Right ventricle myocardium inferior (tissue), 1 donor: ENCODE results near the gene XPR1. TPM values are rescaled to one million over a fixed set of nuclear protein-coding genes. Genes with fewer than 3 reads are reported as not detected.
A peak's percentile ranks its signal among the peaks of the same experiment; 100 is the strongest.

Source experiments
- ATAC-seq: fragments of 200-7000 bp; cut with Tn5 transposase; one replicate; pipeline ENCODE4 v1.9.1; 2020; ENCODE audit warnings: mild to moderate bottlenecking, moderate library complexity
- DNase-seq: peaks from one replicate; pipeline ENCODE4 v3.0.0; 2021; ENCODE audit errors: missing footprints
- intact Hi-C: fragments of 100-400 bp; cut with DNase I; formaldehyde crosslinking; loops from one replicate; pipeline ENCODE4 v1.11.0; 2022
- total RNA-seq: library from RNA; stranded (reverse); fragmentation: NEBNext Ultra II Directional; extraction: Animal tissue kit (Norgen Biotek cat#: 25700); gene quantifications from one replicate; pipeline ENCODE4 v1.2.1, GENCODE V29; 2021
- donor health status: DM: no; HTN: yes; CAD: no; lungs with severe emphysema.

Gene XPR1
- total RNA-seq, 1 donor from 2014 or later, result 35.8 TPM

DNA sequence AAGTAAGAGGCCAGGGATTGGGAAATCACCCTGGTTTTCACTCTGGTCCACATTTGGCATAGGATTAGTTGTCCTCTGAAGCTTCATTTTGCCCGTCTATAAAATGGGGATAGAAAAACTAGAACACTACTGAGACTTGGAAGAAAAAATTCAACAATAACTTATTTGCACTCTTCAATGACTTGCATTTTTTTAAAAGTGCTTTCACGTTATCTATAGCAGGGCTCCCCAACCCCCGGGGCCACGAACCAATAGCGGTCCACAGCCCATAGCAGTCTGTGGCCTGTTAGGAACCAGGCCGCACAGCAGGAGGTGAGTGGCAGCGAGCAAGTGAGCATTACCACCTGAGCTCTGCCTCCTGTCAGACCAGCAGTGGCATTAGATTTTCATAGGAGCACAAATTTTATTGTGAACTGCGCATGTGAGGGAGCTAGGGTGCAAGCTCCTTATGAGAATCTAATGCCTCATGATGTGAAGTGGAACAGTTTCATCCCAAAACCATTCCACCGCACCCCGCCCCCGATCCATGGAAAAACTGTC lies 283.7 kb downstream of the XPR1 start:
- no peak for ATAC-seq
- no peak for DNase-seq
- intact Hi-C loops, result no loop called here

- ATAC-seq (no peak), DNase-seq (no peak)
- intact Hi-C loops, result no loop called here
These were observed 284.4 kb downstream of the XPR1 start for GRCh38 chr1:180916012-180916770.

DNA sequence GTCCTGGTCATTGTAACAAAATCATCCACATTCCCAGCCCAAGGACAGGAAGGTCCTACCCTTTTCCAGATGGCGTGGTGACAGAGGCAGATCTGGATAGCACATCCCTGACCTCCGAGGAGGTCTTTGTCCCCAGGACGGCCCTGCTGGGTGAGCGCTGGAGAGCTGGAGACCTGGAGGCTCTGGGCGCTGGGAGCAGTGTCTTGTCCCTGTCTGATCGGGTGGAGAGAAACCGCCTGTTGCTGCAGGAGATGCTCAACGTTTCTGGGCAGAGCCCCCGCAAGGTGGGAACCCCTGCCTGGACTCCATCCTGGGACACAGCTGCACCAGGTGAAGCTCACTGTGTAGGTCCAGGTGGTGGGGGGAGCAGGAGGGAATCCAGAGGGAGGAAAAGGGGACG lies 284.9 kb downstream of the XPR1 start:
- no peak for ATAC-seq
- DNase-seq, result no peak
- intact Hi-C loops, result no loop called here

DNA sequence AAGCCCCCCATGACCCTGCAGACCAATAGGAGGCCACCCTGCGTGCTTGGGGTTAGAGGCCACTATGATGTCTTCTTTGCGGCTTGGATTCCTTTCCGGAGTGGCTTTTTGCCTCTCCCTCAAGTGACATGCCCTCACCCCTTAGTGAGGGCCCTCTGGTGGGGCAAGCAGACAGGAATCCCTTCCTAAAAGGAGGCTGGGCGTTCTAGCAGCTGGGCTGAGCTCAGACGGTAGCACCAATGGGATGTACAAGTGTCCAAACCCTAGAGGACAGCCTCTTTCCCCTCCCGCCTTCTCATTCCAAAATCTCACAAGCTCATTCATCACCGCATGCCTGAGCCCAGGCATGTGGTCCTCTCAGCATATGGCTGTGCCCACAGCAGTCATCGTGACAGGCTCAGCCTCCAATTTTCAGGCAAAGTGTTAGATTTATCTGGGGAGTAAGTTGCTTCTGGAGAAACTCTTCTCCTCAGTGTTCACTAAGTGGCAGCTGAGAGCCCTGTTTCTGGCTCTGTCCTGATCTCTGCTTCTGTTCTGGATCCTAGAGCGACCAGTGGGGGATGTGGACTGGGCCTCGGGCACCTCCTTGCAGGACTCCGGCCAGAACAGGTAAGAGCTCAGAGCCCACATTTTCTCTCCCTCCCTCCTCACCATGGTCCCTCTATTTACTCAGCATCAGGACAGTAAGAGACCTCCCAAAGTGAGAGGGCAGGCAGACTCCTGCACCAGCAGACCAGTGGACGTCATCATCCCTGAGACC lies 285.7 kb downstream of the XPR1 start:
- no peak for ATAC-seq
- DNase-seq, result no peak
- intact Hi-C loops, result no loop called here

DNA sequence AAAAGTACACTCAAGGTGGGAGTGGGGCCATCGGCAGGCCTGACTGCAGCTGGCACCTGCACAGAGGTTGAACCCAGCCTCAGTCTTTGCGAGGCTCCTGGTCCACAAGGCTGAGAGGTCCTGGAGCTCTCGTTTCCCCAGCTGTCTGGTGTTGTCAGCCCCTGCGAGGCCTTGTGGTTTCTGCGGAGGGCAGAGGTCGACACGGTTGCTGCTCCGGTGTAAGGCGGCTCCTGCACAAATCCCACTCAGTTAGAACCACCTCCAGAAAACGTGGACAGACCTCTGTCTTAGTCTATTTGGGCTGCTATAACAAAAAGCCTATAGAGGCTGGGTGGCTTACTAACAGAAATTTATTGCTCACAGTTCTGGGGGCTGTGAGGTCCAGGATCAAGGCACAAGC lies 286.7 kb downstream of the XPR1 start:
- intact Hi-C loops, result no loop called here
- no peak for ATAC-seq
- no peak for DNase-seq

DNA sequence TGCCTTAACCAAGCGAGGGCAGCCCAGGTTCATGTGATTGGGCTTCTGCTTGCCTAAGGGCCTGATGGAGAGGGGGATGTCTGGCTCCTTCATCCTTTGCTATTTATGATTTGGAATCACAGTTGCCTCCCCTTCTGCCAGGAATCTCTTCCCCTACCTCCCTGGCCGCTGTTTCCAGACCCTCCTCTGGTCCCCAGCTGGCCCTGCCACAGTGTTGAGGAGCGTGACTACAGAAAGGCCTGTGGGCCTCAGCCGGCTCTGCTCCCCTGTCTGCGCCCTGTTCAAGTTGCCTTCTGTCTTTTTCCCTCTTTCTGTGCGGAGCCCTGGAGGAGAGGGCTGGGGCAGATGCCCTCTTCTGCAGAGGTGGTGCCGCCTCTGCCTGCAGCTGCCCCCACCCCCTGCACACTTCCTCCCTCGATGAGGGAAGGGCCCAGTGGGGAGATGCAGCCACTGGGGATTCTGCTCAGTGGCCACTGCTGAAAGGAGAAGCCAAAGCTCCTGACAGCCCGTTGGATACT lies 287.4 kb downstream of the XPR1 start:
- intact Hi-C loops, result no loop called here
- ATAC-seq (no peak), DNase-seq (no peak)

DNA sequence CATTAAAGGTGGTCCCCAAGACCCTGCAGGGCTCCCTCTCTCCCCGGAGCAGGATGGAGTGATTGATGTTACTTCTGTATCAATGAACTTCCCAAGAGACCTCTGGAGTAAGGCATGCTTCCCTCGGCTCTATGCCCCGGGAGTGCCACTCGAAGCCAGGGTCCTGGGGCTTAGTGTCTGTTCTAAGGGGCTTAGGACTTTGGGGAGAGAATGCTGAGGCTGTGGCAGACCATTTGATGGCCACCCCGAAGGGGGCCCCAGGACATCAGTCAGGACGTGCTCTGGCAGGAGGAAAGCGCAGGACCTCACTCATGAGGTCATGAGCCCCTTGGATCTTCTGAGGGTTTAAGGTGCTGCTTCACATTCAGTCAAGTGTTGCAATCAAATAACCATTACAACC lies 288.4 kb downstream of the XPR1 start:
- DNase-seq, result no peak
- ATAC-seq, result no peak
- intact Hi-C loops, result no loop called here

GRCh38 chr1:180920702-180921101 lies 288.9 kb downstream of the XPR1 start:
- DNase-seq, result no peak
- no peak for ATAC-seq
- intact Hi-C loops, result no loop called here

DNA sequence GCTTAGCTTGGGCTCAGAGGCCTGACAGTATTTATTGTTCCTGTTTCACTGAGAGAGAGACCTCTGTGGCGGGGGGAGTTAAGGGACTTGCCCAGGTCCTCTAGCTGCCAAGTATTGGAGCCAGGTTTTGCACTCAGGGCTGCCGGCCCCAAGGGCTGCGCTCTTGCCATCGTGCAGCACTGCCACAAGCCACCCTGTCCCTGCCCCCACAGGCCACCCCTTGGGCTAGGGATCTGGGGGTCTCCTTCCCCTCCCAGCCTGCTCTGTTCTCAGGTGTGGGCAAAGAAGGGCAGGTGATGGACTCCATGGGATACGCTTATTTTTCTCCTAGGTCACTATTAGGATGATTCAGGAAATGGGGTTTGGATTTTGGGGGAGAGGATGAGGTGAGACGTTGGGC lies 289.6 kb downstream of the XPR1 start:
- no peak for ATAC-seq
- no peak for DNase-seq
- intact Hi-C loops, result no loop called here

GRCh38 chr1:180921891-180922630 lies 290.2 kb downstream of the XPR1 start:
- no peak for ATAC-seq
- intact Hi-C loops, result no loop called here
- no peak for DNase-seq

- intact Hi-C loops, result no loop called here
- DNase-seq (no peak), ATAC-seq (no peak)
These were observed 290.8 kb downstream of the XPR1 start for GRCh38 chr1:180922631-180923015.

GRCh38 chr1:180923021-180923841 lies 291.4 kb downstream of the XPR1 start:
- ATAC-seq (no peak), DNase-seq (no peak)
- intact Hi-C loops, result no loop called here

- intact Hi-C loops, result no loop called here
- no peak for ATAC-seq
- DNase-seq, result no peak
These were observed 292.1 kb downstream of the XPR1 start for GRCh38 chr1:180923887-180924286.

DNA sequence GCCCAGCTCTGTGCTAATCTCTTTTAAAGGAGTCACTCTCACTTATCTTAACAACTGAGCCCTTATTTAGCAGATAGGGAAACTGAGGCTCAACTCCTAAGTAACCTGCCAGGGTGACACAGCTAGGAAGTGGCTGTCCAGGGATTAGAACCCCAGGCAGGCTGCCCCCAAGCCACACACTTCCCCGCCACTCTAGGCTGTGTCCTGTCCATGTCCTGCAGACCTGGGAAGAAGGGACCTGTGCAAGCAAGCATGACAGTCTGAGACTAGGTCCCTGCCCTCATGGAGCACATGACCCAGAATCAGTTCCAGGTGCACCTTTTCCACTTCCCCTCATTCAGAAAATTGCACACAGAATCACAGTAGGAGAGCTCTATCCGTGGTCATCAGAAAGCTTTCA lies 293.1 kb downstream of the XPR1 start:
- DNase-seq, result no peak
- intact Hi-C loops, result loop anchor here (5.0 kb wide), 2 partner anchors 97 to 227 kb away; partner anchors contain the start of gene STX6
- no peak for ATAC-seq

GRCh38 chr1:180925471-180926051 lies 293.7 kb downstream of the XPR1 start:
- DNase-seq (no peak), ATAC-seq (no peak)
- intact Hi-C loops, result loop anchor here (5.0 kb wide), 2 partner anchors 97 to 227 kb away; partner anchors contain the start of gene STX6

DNA sequence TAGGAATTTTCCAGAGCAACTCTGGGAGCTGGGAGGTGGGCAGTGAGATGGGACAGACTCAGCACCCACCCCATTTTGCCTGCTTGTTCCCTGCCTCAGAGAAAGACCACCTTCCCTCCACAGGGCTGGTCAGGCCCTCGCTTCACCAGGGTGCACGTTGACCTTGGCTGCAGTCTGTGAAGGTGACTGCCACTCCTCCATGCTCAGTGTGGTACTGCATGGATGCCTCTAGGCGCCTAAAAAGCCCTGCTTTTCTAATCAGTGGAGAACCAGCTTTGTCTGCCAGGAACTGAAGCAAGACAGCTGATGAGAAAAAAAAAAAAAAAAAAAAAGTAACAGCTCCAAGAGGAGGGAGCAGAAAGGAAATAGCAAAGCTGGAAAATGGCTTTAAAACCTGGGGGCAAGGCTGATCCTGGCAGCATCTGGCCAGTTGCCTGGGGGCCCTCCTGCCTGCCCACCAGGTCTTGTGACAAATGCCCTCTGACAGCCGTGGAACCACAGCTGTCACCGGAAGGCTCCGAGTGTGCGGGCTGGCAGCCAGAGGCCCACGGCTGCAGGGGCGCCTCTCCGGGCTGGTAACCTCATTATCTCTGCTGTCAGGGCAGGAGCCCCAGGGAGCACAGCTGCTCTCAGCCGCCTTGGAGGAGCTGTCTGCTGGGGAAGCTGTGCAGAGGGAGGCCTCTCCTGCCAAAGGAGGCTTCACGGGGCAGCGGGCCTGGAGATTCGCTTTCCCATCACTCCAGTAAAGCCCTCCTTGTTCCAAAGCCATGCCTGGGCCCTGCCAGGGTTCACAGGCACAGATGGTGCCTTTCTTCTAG lies 294.6 kb downstream of the XPR1 start:
- intact Hi-C loops, result loop anchor here (5.0 kb wide), 2 partner anchors 96 to 226 kb away; partner anchors contain the start of gene STX6
- peak; percentile 86 for DNase-seq
- peak; percentile 81 for ATAC-seq

DNA sequence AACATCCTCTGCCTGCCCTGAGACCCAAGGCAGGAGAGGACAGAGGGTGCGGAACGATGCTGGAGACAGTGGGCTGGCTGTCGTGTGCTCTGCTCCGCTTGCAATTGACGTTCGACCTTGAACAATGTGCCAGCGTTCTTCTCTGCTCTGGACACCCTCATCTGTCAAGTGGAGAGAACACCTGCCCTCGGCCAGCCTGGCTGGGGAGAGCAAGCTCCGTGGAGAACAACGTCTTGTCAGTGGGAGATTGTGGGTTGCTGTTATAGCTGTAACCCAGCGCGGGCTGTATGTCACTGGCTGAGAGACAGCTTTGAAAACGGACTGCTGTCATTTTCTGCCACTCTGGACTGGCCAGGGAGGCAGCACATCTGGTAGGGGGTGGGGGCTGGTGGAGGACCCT lies 295.5 kb downstream of the XPR1 start:
- intact Hi-C loops, result loop anchor here (5.0 kb wide), 2 partner anchors 95 to 225 kb away; partner anchors contain the start of gene STX6
- ATAC-seq (peak; percentile 71), DNase-seq (no peak)
